Activated naive CD8-positive, alpha-beta T cell treated with anti-CD3 and anti-CD28 coated beads, Interleukin-2, amount 50 U/mL, for 24 hours (primary cell): ENCODE results near the gene NEUROD1.

Experiments used
- ATAC-seq: fragments of 150-1000 bp; cut with Tn5 transposase; one replicate; pipeline ENCODE4 v1.10.0; 2021
- DNase-seq: peaks from one replicate; pipeline ENCODE4 v3.0.0; 2021
- H3K27ac Mint-ChIP-seq: one replicate; pipeline ENCODE4 v1.8.0; 2021; ENCODE audit warnings: mild to moderate bottlenecking, mixed read lengths
- H3K27me3 Mint-ChIP-seq: one replicate; pipeline ENCODE4 v1.8.0; 2021; ENCODE audit warnings: mixed read lengths
- H3K36me3 Mint-ChIP-seq: one replicate; pipeline ENCODE4 v1.8.0; 2021; ENCODE audit warnings: low read depth, mixed read lengths
- H3K4me1 Mint-ChIP-seq: one replicate; pipeline ENCODE4 v1.8.0; 2021; ENCODE audit warnings: mixed read lengths
- H3K4me3 Mint-ChIP-seq: one replicate; pipeline ENCODE4 v1.8.0; 2021; ENCODE audit warnings: mild to moderate bottlenecking, moderate library complexity, mixed read lengths
- H3K9me3 Mint-ChIP-seq: one replicate; pipeline ENCODE4 v1.8.0; 2021; ENCODE audit warnings: mixed read lengths

NEUROD1 gene

DNA sequence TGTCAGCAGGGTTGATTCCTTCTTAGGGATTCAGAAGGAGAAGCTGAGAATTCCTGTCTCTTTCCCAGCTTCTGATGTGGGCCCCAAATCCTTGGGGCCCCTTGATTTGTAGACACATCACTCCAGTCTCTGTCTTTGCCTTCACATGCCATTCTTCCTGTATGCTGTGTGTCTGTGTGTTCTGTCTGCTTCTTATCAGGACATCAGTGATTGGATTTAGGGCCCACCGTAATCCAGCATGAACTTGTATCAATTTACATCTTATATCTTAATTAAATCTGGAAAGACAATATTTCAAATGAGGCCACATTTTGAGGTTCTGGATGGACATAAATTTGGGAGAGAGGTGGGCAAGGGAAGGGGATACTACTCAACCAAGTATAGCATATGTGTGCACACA, 9.7 kb downstream of the NEUROD1 start:
- H3K27ac Mint-ChIP-seq = no peak overlapping the region
- DNase-seq (no peak), ATAC-seq (no peak)
- no peak overlapping the region for H3K4me3 Mint-ChIP-seq
- H3K4me1 Mint-ChIP-seq = peaks cover 12% of the 10 kb centered on the region
- peaks cover 36% of the 10 kb centered on the region for H3K27me3 Mint-ChIP-seq
- no peaks in the 10 kb centered on the region for H3K36me3 Mint-ChIP-seq
- peaks cover 13% of the 10 kb centered on the region for H3K9me3 Mint-ChIP-seq

DNA sequence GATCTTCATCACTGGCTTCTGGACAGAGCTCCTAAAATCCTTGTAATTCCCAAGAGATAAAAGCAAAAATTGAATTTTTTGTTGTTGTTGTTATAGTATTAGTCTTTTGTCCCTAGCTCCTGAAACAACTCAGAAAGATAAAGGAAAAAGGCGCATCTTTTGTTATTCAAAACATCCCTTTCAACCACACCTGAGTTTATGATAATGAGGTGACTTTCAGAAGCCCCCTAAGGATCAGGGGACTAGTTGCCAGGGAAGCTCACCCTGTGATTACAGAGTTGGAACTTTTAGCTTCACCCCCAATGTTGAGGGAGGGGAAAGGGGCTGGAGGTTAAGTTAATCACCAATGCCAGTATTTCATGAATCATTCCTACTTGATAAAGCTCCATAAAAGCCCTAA, 13.1 kb downstream of the NEUROD1 start:
- Mint-ChIP-seq H3K9me3 (peaks cover 17% of the 10 kb centered on the region), H3K27me3 (peaks cover 23% of the 10 kb centered on the region), H3K36me3 (no peaks in the 10 kb centered on the region), H3K4me3 (no peak overlapping the region), H3K4me1 (peaks cover under 1% of the 10 kb centered on the region), H3K27ac (no peak overlapping the region)
- DNase-seq (no peak), ATAC-seq (no peak)

- Mint-ChIP-seq H3K4me1 (no peaks in the 10 kb centered on the region), H3K4me3 (no peak overlapping the region), H3K9me3 (peaks cover 17% of the 10 kb centered on the region), H3K27ac (no peak overlapping the region), H3K36me3 (no peaks in the 10 kb centered on the region), H3K27me3 (peaks cover 20% of the 10 kb centered on the region)
- DNase-seq (no peak), ATAC-seq (no peak)
These were observed 18.0 kb downstream of the NEUROD1 start for GRCh38 chr2:181662287-181662686.

- DNase-seq (no peak), ATAC-seq (no peak)
- Mint-ChIP-seq H3K27me3 (peaks cover 26% of the 10 kb centered on the region), H3K27ac (no peak overlapping the region), H3K36me3 (no peaks in the 10 kb centered on the region), H3K9me3 (no peaks in the 10 kb centered on the region), H3K4me3 (no peak overlapping the region), H3K4me1 (peaks cover 7% of the 10 kb centered on the region)
These were observed 20.1 kb downstream of the NEUROD1 start for GRCh38 chr2:181660181-181660580.

DNA sequence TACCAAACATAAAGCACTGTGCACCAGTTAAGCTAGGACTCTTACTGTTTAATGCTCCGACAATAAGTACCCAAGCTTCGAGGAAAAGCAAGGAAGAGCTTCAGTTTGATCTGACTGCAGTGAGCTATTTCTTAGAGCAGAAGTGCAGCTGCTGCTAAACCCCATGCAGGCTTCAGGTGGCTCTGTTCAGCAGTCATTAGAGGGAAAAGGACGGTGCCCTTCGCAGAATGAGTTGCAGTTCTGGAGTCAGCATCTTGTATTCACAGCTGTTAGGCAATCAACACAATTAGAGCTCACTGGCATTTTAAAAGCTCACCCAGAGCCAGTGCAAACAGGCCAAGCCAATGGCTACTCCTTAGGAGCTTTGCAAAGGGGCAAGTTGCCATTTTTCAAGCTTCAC, 21.9 kb downstream of the NEUROD1 start:
- DNase-seq = no peak
- ATAC-seq = no peak
- Mint-ChIP-seq H3K4me1 (peaks cover 7% of the 10 kb centered on the region), H3K36me3 (no peaks in the 10 kb centered on the region), H3K27me3 (peaks cover 35% of the 10 kb centered on the region), H3K27ac (no peak overlapping the region), H3K4me3 (no peak overlapping the region), H3K9me3 (no peaks in the 10 kb centered on the region)

DNA sequence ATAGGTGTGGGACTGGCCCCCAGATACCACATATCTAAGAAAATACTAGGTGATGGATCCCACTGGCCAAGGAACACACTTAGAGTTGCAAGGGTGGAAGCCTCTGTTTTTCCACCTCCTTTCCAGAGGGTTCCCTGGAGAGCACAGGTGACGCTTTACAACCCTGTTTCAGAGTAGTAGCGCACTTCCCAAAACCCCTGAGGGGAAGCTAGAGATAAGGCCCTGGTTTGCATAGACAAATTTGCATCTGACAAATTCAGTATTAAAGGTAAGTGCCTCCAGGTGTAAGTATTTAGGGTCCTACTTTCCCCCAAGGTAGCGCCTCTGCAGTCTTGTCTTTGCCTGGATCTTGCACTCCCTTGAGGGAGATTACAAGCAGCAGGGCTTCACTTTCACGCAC, 22.9 kb downstream of the NEUROD1 start:
- DNase-seq (no peak), ATAC-seq (no peak)
- H3K4me1 Mint-ChIP-seq = peaks cover 7% of the 10 kb centered on the region
- no peaks in the 10 kb centered on the region for H3K36me3 Mint-ChIP-seq
- H3K4me3 Mint-ChIP-seq = peak overlapping the region; percentile 67
- no peaks in the 10 kb centered on the region for H3K9me3 Mint-ChIP-seq
- H3K27ac Mint-ChIP-seq = no peak overlapping the region
- peaks cover 39% of the 10 kb centered on the region for H3K27me3 Mint-ChIP-seq

DNA sequence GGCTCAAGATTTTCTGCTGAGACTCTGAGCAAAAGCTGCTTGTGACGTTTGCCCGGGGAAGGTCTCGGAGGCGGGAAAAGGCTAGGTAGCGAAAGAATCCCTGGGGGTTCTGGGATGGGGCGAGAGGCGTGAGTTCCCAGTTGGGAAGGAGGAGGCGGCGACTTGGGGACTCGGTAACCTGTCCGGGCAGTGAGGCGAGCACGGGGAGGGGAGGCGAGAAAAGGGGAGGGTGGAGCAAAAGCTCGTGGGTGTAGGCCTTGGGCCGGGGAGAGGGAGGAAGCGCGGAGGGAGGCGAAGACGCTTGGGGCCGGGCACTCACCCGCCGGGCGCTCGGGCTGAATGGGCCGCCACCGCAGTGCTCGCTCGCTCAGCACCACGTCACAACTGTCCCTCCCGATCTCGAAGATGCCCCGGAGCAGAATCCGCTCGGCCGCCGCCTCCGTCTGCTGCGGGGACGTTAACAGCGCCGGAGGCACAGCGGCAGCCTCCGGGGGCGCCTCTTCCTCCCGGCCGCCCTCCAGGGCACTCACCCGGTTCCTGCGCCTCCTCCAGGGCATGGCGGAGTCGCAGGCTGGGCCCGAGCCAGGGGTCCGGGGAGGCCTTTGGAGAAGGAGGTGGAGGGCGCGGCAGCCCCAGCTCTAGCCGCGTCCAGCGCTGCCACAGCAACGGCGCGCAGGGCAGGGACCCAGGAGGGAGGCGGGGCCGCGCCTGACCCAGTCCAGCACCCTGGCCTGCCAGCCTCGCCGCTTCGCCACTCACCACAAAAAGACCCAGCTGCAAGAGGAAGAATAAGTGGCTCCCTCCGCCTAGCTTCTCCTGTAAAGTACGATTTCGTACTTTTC, 23.6 kb downstream of the NEUROD1 start, which contains the start of gene CERKL:
Gene CERKL (minus strand): TSS at position 656 of the 842 bp plus-strand sequence. CDS start 99 bp downstream, at position 557.
- Mint-ChIP-seq H3K4me3 (peak within 1 kb of the TSS; percentile 71), H3K27ac (no peak within 1 kb of the TSS), H3K27me3 (peaks cover 42% of the 10 kb centered on the region), H3K36me3 (no peaks in the 10 kb centered on the region), H3K9me3 (no peaks in the 10 kb centered on the region), H3K4me1 (peaks cover 7% of the 10 kb centered on the region)
- peak; percentile 79 for ATAC-seq
- peak; percentile 32 for DNase-seq

DNA sequence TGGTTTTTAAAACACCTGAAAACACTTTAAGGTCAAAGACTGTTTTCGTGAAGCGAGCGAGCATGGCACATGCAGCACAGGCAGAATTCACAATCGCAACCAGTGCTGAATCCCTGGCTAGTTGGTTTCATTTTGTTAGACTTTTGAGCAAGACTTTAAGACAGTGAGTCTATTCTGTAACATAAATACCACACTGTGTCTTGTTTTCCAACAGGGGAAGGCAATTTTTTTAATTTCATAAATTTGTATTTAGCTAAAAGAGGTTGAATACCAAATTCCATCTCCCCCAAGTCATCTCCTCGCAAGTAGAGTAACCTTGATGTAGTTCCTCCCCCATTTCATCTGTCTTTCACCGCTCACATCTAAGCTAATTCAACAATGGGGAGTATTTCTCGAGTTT, 24.8 kb downstream of the NEUROD1 start:
- Mint-ChIP-seq H3K27ac (no peak overlapping the region), H3K27me3 (peaks cover 49% of the 10 kb centered on the region), H3K4me3 (no peak overlapping the region), H3K9me3 (no peaks in the 10 kb centered on the region), H3K36me3 (no peaks in the 10 kb centered on the region), H3K4me1 (peaks cover 7% of the 10 kb centered on the region)
- ATAC-seq (no peak), DNase-seq (no peak)

DNA sequence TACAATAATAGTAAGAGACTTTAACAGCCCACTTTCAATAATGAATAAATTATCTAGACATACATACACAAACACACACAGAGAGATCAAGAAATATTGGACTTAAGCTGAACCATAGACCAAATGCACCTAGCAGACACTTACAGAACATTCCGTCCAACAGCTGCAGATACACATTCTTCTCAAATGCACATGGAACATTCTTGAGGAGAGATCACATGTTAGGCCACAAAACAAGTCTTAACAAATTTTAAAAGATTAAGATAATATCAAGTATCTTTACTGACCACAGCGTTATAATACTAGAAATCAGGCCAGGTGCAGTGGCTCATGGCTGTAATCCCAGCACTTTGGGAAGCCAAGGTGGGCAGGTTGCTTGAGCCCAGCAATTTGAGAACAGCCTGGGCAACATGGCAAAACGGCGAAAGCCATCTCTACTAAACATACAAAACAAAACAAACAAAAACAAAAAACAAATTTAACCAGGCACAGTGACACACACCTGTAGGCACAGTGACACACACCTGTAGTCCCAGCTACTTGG, 30.8 kb downstream of the NEUROD1 start:
- H3K4me1 Mint-ChIP-seq = no peaks in the 10 kb centered on the region
- DNase-seq = no peak
- H3K9me3 Mint-ChIP-seq = no peaks in the 10 kb centered on the region
- ATAC-seq = no peak
- no peak overlapping the region for H3K27ac Mint-ChIP-seq
- peaks cover 30% of the 10 kb centered on the region for H3K27me3 Mint-ChIP-seq
- H3K36me3 Mint-ChIP-seq = no peaks in the 10 kb centered on the region
- no peak overlapping the region for H3K4me3 Mint-ChIP-seq

DNA sequence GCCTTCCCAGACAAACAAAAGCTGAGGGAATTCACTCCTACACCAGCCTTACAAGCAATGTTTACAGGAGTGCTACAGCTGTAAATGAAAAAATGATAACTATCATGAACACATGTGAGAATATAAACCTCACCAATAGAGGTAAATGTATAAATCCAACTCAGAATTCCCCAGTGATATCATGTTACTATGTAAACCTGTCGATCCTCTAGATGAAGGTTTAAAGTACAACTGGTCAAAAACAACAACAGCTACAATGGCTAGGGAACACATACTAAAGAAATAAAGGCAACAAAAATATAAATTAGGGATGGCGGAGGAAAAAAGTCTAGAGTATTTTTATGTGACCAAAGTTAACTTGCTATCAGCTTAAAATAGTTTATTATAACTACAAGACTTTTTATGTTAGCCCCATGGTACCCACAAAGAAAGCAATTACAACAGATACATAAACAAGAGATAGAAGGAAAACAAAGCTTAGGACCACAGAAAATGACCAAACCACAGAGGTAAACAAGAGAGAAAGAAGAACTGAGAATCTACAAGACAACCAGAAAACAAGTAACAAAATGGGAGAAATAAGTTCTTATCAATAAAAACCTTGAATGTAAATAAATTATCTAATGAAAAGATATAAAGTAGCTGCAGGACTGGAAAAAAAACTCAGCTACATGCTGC, 31.7 kb downstream of the NEUROD1 start:
- Mint-ChIP-seq H3K4me3 (no peak overlapping the region), H3K27me3 (peaks cover 27% of the 10 kb centered on the region), H3K27ac (no peak overlapping the region)

GRCh38 chr2:181646415-181646987, 33.8 kb downstream of the NEUROD1 start:
- H3K9me3 Mint-ChIP-seq = no peaks in the 10 kb centered on the region
- no peak for ATAC-seq
- H3K27ac Mint-ChIP-seq = no peak overlapping the region
- no peaks in the 10 kb centered on the region for H3K36me3 Mint-ChIP-seq
- no peak for DNase-seq
- H3K4me3 Mint-ChIP-seq = no peak overlapping the region
- H3K27me3 Mint-ChIP-seq = peaks cover 20% of the 10 kb centered on the region
- no peaks in the 10 kb centered on the region for H3K4me1 Mint-ChIP-seq

More for the DNA sequence above, 31.7 kb downstream of the NEUROD1 start:
- Mint-ChIP-seq H3K36me3 (no peaks in the 10 kb centered on the region), H3K4me1 (no peaks in the 10 kb centered on the region), H3K9me3 (no peaks in the 10 kb centered on the region)
- ATAC-seq = no peak
- DNase-seq = no peak

DNA sequence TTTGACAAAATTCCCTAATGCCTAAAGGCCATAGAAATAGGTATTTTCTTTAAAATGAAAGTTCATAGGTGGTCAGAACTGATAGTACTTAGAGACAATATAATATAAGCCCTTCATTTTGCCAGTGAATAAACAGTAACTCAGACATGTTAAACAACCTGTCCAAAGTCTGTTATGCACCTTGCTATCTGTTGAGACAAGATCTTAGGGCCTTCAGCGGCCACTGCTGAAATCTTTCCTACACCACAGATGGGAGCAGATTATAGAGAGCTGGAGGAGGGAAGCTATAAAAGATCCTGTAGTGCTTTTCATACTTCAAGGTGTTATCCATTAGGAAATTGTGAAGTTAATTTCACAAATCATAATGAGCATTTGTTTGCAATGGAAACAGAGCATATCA, 37.2 kb downstream of the NEUROD1 start:
- Mint-ChIP-seq H3K36me3 (no peaks in the 10 kb centered on the region), H3K4me1 (no peaks in the 10 kb centered on the region), H3K27ac (no peak overlapping the region), H3K27me3 (peaks cover 12% of the 10 kb centered on the region), H3K9me3 (no peaks in the 10 kb centered on the region), H3K4me3 (no peak overlapping the region)
- ATAC-seq (no peak), DNase-seq (no peak)

DNA sequence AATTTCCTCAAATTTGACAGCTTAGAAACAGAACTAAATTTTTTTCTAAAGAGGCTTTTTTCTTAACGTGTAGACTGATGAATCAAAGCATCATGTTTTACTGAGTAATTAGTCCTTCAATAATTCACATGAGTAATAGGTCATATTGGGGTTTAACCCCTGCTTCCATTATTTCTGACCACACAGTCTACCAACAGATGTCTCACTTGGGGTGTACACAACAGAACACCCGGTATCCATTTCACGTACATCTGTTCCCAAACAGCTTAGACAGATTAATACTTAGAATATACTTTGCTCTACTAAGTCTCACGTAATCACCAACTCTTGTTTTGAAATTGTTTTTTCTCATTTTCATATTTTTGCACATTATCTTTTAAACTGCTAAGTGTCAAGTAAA, 38.2 kb downstream of the NEUROD1 start:
- H3K4me1 Mint-ChIP-seq = no peaks in the 10 kb centered on the region
- no peak overlapping the region for H3K27ac Mint-ChIP-seq
- H3K4me3 Mint-ChIP-seq = no peak overlapping the region
- H3K27me3 Mint-ChIP-seq = peaks cover 6% of the 10 kb centered on the region
- DNase-seq (no peak), ATAC-seq (no peak)
- no peaks in the 10 kb centered on the region for H3K36me3 Mint-ChIP-seq
- H3K9me3 Mint-ChIP-seq = no peaks in the 10 kb centered on the region

- no peak overlapping the region for H3K4me3 Mint-ChIP-seq
- H3K27me3 Mint-ChIP-seq = peaks cover 2% of the 10 kb centered on the region
- H3K9me3 Mint-ChIP-seq = no peaks in the 10 kb centered on the region
- DNase-seq = no peak
- H3K27ac Mint-ChIP-seq = no peak overlapping the region
- no peaks in the 10 kb centered on the region for H3K36me3 Mint-ChIP-seq
- ATAC-seq = no peak
- no peaks in the 10 kb centered on the region for H3K4me1 Mint-ChIP-seq
These were observed 40.6 kb downstream of the NEUROD1 start for GRCh38 chr2:181639686-181640085.
